Activated T-helper 2 cell treated with anti-CD3 and anti-CD28 coated beads, Interferon-gamma antibody, Interleukin-2, Interleukin-4, amounts not matched to agents 10 μg/mL and 5 μg/mL and 100 μg/mL, durations not matched to agents 14 hours and 24 hours and 36 hours (primary cell): ENCODE results near the gene WDR41. TPM values are rescaled to one million over a fixed set of nuclear protein-coding genes. Genes with fewer than 3 reads are reported as not detected.
"Not testable (repeated sequence)": the region's sequence is repeated elsewhere in the genome, so short reads cannot be mapped to it uniquely, and the experiment has no call there.

Experiments used
- DNase-seq: peaks from one replicate; pipeline ENCODE4 v3.0.0; 2021; ENCODE audit warnings: low spot score
- H3K27ac Mint-ChIP-seq: one replicate; pipeline ENCODE4 v1.8.0; 2021; ENCODE audit warnings: mixed read lengths
- H3K27me3 Mint-ChIP-seq: one replicate; pipeline ENCODE4 v1.8.0; 2021; ENCODE audit warnings: low read depth, mixed read lengths
- H3K36me3 Mint-ChIP-seq: one replicate; pipeline ENCODE4 v1.8.0; 2021; ENCODE audit warnings: low read depth, mixed read lengths
- H3K4me1 Mint-ChIP-seq: one replicate; pipeline ENCODE4 v1.8.0; 2021; ENCODE audit warnings: low read depth, mixed read lengths
- H3K4me3 Mint-ChIP-seq: one replicate; pipeline ENCODE4 v1.8.0; 2021; ENCODE audit warnings: low read depth, mild to moderate bottlenecking, moderate library complexity, mixed read lengths
- H3K9me3 Mint-ChIP-seq: one replicate; pipeline ENCODE4 v1.8.0; 2021; ENCODE audit warnings: mixed read lengths
- intact Hi-C: fragments of 100-400 bp; cut with micrococcal nuclease; formaldehyde crosslinking; loops from one replicate; pipeline ENCODE4 v1.15.1; 2023
- total RNA-seq: library from RNA; stranded (reverse); gene quantifications from 2 replicates; pipeline ENCODE4 v1.2.3, GENCODE V29; 2022

The WDR41 gene
- 50.8 and 54.6 TPM in 2 replicates for total RNA-seq

GRCh38 chr5:77491783-77492652 is at the start of gene WDR41:
TSS of gene WDR41 (minus strand) at chr5:77492316. CDS start at chr5:77492220, 96 bp downstream.
- intact Hi-C loops, result loop anchor here (1.0 to 10.0 kb wide), 6 partner anchors 111 to 627 kb away; partner anchors contain the start of genes AGGF1 and TBCA
- H3K36me3 Mint-ChIP-seq, result peaks cover 22% of the 10 kb centered on the region
- peak within 1 kb of the TSS; percentile 87 for H3K4me3 Mint-ChIP-seq
- H3K27ac Mint-ChIP-seq, result peak within 1 kb of the TSS; percentile 91
- DNase-seq, result peak; percentile 83
- peaks cover 21% of the 10 kb centered on the region for H3K27me3 Mint-ChIP-seq
- H3K4me1 Mint-ChIP-seq, result peaks cover 35% of the 10 kb centered on the region
- H3K9me3 Mint-ChIP-seq, result no peaks in the 10 kb centered on the region

GRCh38 chr5:77531297-77531696 is 39.2 kb upstream of the WDR41 start:
- no peak overlapping the region for H3K27ac Mint-ChIP-seq
- intact Hi-C loops, result no loop called here
- DNase-seq, result no peak
- H3K9me3 Mint-ChIP-seq, result no peaks in the 10 kb centered on the region
- no peaks in the 10 kb centered on the region for H3K36me3 Mint-ChIP-seq
- H3K4me3 Mint-ChIP-seq, result no peak overlapping the region
- peaks cover 59% of the 10 kb centered on the region for H3K27me3 Mint-ChIP-seq
- no peaks in the 10 kb centered on the region for H3K4me1 Mint-ChIP-seq

GRCh38 chr5:77518304-77518703 is 26.2 kb upstream of the WDR41 start:
- Mint-ChIP-seq H3K27me3 (peaks cover 13% of the 10 kb centered on the region), H3K4me3 (no peak overlapping the region), H3K36me3 (no peaks in the 10 kb centered on the region), H3K4me1 (no peaks in the 10 kb centered on the region), H3K9me3 (no peaks in the 10 kb centered on the region), H3K27ac (no peak overlapping the region)
- intact Hi-C loops, result no loop called here
- DNase-seq, result no peak

GRCh38 chr5:77514457-77514856 is 22.3 kb upstream of the WDR41 start:
- Mint-ChIP-seq H3K36me3 (no peaks in the 10 kb centered on the region), H3K4me1 (no peaks in the 10 kb centered on the region)

GRCh38 chr5:77513321-77513720 is 21.2 kb upstream of the WDR41 start:
- Mint-ChIP-seq H3K36me3 (no peaks in the 10 kb centered on the region), H3K9me3 (peaks cover 3% of the 10 kb centered on the region), H3K4me3 (no peak overlapping the region), H3K27me3 (peaks cover 18% of the 10 kb centered on the region), H3K4me1 (no peaks in the 10 kb centered on the region), H3K27ac (no peak overlapping the region)
- no peak for DNase-seq
- intact Hi-C loops, result no loop called here

More at GRCh38 chr5:77514457-77514856, 22.3 kb upstream of the WDR41 start:
- intact Hi-C loops, result no loop called here
- Mint-ChIP-seq H3K9me3 (peaks cover 3% of the 10 kb centered on the region), H3K27me3 (peaks cover 14% of the 10 kb centered on the region), H3K27ac (no peak overlapping the region), H3K4me3 (no peak overlapping the region)
- DNase-seq, result no peak

- intact Hi-C loops, H3K27ac Mint-ChIP-seq, H3K4me1 Mint-ChIP-seq, DNase-seq, H3K4me3 Mint-ChIP-seq, H3K36me3 Mint-ChIP-seq: not testable (repeated sequence)
- Mint-ChIP-seq H3K27me3 (peaks cover 53% of the 10 kb centered on the region), H3K9me3 (peaks cover 22% of the 10 kb centered on the region)
Observed at GRCh38 chr5:77501132-77501531, 9.0 kb upstream of the WDR41 start.

GRCh38 chr5:77499973-77500372 is 7.9 kb upstream of the WDR41 start:
- intact Hi-C loops, result loop anchor here (10.0 kb wide), 1 partner anchor 635 kb away; no protein-coding TSS in a partner anchor
- Mint-ChIP-seq H3K9me3 (peaks cover 22% of the 10 kb centered on the region), H3K27ac (no peak overlapping the region), H3K4me3 (no peak overlapping the region), H3K27me3 (peaks cover 55% of the 10 kb centered on the region), H3K4me1 (peaks cover 9% of the 10 kb centered on the region), H3K36me3 (no peaks in the 10 kb centered on the region)
- no peak for DNase-seq

GRCh38 chr5:77499441-77499840 is 7.3 kb upstream of the WDR41 start:
- peaks cover 14% of the 10 kb centered on the region for H3K4me1 Mint-ChIP-seq
- no peak overlapping the region for H3K27ac Mint-ChIP-seq
- intact Hi-C loops, result loop anchor here (10.0 kb wide), 1 partner anchor 635 kb away; no protein-coding TSS in a partner anchor
- peaks cover 50% of the 10 kb centered on the region for H3K27me3 Mint-ChIP-seq
- H3K4me3 Mint-ChIP-seq, result no peak overlapping the region
- no peak for DNase-seq
- peaks cover 22% of the 10 kb centered on the region for H3K9me3 Mint-ChIP-seq
- no peaks in the 10 kb centered on the region for H3K36me3 Mint-ChIP-seq

- Mint-ChIP-seq H3K27me3 (peaks cover 47% of the 10 kb centered on the region), H3K9me3 (peaks cover 22% of the 10 kb centered on the region), H3K27ac (no peak overlapping the region), H3K36me3 (no peaks in the 10 kb centered on the region), H3K4me3 (no peak overlapping the region), H3K4me1 (peaks cover 14% of the 10 kb centered on the region)
- intact Hi-C loops, result loop anchor here (10.0 kb wide), 1 partner anchor 634 kb away; no protein-coding TSS in a partner anchor
- no peak for DNase-seq
Observed at GRCh38 chr5:77498952-77499351, 6.8 kb upstream of the WDR41 start.

GRCh38 chr5:77494935-77495334 is 2.8 kb upstream of the WDR41 start:
- DNase-seq, result no peak
- H3K4me3 Mint-ChIP-seq, result no peak overlapping the region
- H3K36me3 Mint-ChIP-seq, result no peaks in the 10 kb centered on the region
- H3K27ac Mint-ChIP-seq, result no peak overlapping the region
- no peaks in the 10 kb centered on the region for H3K9me3 Mint-ChIP-seq
- peaks cover 31% of the 10 kb centered on the region for H3K27me3 Mint-ChIP-seq
- peaks cover 23% of the 10 kb centered on the region for H3K4me1 Mint-ChIP-seq
- intact Hi-C loops, result loop anchor here (5.0 to 10.0 kb wide), 2 partner anchors 282 to 630 kb away; partner anchors contain the start of gene TBCA

- Mint-ChIP-seq H3K27me3 (peaks cover 22% of the 10 kb centered on the region), H3K4me1 (peaks cover 33% of the 10 kb centered on the region), H3K36me3 (peaks cover 17% of the 10 kb centered on the region), H3K27ac (peak overlapping the region; percentile 80), H3K4me3 (peak overlapping the region; percentile 87), H3K9me3 (no peaks in the 10 kb centered on the region)
- intact Hi-C loops, result loop anchor here (1.0 to 10.0 kb wide), 5 partner anchors 164 to 628 kb away; partner anchors contain the start of genes AGGF1 and TBCA
- no peak for DNase-seq
Observed at GRCh38 chr5:77492653-77493000, 511 bp upstream of the WDR41 start.

GRCh38 chr5:77490741-77491344 is 1.3 kb downstream of the WDR41 start:
- intact Hi-C loops, result loop anchor here (2.0 to 10.0 kb wide), 3 partner anchors 110 to 626 kb away; partner anchors contain the start of gene TBCA
- H3K36me3 Mint-ChIP-seq, result peaks cover 27% of the 10 kb centered on the region
- DNase-seq, result peak; percentile 23
- peaks cover 35% of the 10 kb centered on the region for H3K4me1 Mint-ChIP-seq
- peak overlapping the region; percentile 87 for H3K4me3 Mint-ChIP-seq
- H3K27me3 Mint-ChIP-seq, H3K9me3 Mint-ChIP-seq: not testable (repeated sequence)
- H3K27ac Mint-ChIP-seq, result peak overlapping the region; percentile 91
